GM23338 (cell line): ENCODE data around the gene RPL31. TPM values are rescaled to one million over a fixed set of nuclear protein-coding genes. Genes with fewer than 3 reads are reported as not detected.

ENCODE experiments used
- ATAC-seq: fragments of 200-7000 bp; cut with Tn5 transposase; 3 replicates; pipeline ENCODE4 v1.9.1; 2020
- DNase-seq: peaks from one replicate; pipeline ENCODE4 v3.0.0-alpha.2; 2015; ENCODE audit warnings: low spot score
- H2AFZ ChIP-seq: fragments of 200-600 bp; sonication (generic); 2 replicates; pipeline ENCODE4 v1.8.0; 2016; ENCODE audit warnings: antibody characterized with exemption, mild to moderate bottlenecking, moderate library complexity
- H3F3A ChIP-seq: fragments of 200-600 bp; sonication (generic); replicated peaks from 2 replicates; pipeline ENCODE4 v1.8.0; 2017; ENCODE audit warnings: antibody characterized with exemption, mixed run types, low read depth
- H3K27ac ChIP-seq: fragments of 200-600 bp; sonication (generic); 2 replicates; pipeline ENCODE4 v1.6.1; 2016; ENCODE audit warnings: low read depth
- H3K27me3 ChIP-seq: fragments of 200-600 bp; sonication (generic); 2 replicates; pipeline ENCODE4 v1.8.0; 2016; ENCODE audit warnings: mild to moderate bottlenecking, mixed run types, moderate library complexity; ENCODE audit not compliant: insufficient read depth
- H3K36me3 ChIP-seq: fragments of 200-600 bp; sonication (generic); 2 replicates; pipeline ENCODE4 v1.8.0; 2016; ENCODE audit warnings: mild to moderate bottlenecking; ENCODE audit not compliant: insufficient read depth
- H3K4me1 ChIP-seq: fragments of 200-600 bp; sonication (generic); 2 replicates; pipeline ENCODE4 v1.8.0; 2016; ENCODE audit warnings: mild to moderate bottlenecking, moderate library complexity; ENCODE audit not compliant: insufficient read depth
- H3K4me2 ChIP-seq: fragments of 200-600 bp; sonication (generic); 2 replicates; pipeline ENCODE4 v1.7.1; 2017; ENCODE audit warnings: mixed run types
- H3K4me3 ChIP-seq: fragments of 200-600 bp; sonication (generic); 2 replicates; pipeline ENCODE4 v1.6.1; 2016; ENCODE audit warnings: mixed run types
- H3K79me2 ChIP-seq: fragments of 200-600 bp; sonication (generic); replicated peaks from 2 replicates; pipeline ENCODE4 v1.8.0; 2017; ENCODE audit warnings: mild to moderate bottlenecking; ENCODE audit not compliant: insufficient read depth
- H3K9me2 ChIP-seq: fragments of 200-600 bp; sonication (generic); 2 replicates; pipeline ENCODE4 v1.8.0; 2017; ENCODE audit not compliant: insufficient read depth
- H4K20me1 ChIP-seq: fragments of 200-600 bp; sonication (generic); replicated peaks from 2 replicates; pipeline ENCODE4 v1.8.0; 2017; ENCODE audit warnings: mild to moderate bottlenecking; ENCODE audit not compliant: insufficient read depth
- H3K27ac Mint-ChIP-seq: 2 replicates; pipeline ENCODE4 v1.8.0; 2020; ENCODE audit warnings: inconsistent platforms, mild to moderate bottlenecking, moderate library complexity, mixed read lengths
- H3K27me3 Mint-ChIP-seq: 3 replicates; pipeline ENCODE4 v1.8.0; 2022; ENCODE audit warnings: low read depth, mild to moderate bottlenecking, moderate library complexity, mixed read lengths, inconsistent platforms; ENCODE audit not compliant: insufficient read depth, poor library complexity
- H3K36me3 Mint-ChIP-seq: 3 replicates; pipeline ENCODE4 v1.8.0; 2021; ENCODE audit warnings: low read depth, mild to moderate bottlenecking, inconsistent platforms, moderate library complexity, mixed read lengths
- H3K4me1 Mint-ChIP-seq: 3 replicates; pipeline ENCODE4 v1.8.0; 2020; ENCODE audit warnings: mild to moderate bottlenecking, inconsistent platforms, mixed read lengths
- H3K4me3 Mint-ChIP-seq: 3 replicates; pipeline ENCODE4 v1.8.0; 2021; ENCODE audit warnings: moderate library complexity, mild to moderate bottlenecking, inconsistent platforms, mixed read lengths
- H3K9me3 Mint-ChIP-seq: 3 replicates; pipeline ENCODE4 v1.8.0; 2020; ENCODE audit warnings: moderate library complexity, mild to moderate bottlenecking, inconsistent platforms, mixed read lengths
- CREB1 ChIP-seq: fragments of 250-450 bp; sonication (Bioruptor Pico); IDR thresholded peaks from 2 replicates; pipeline ENCODE4 v1.5.0; 2020; ENCODE audit warnings: low read depth, mild to moderate bottlenecking, moderate library complexity
- EZH2 ChIP-seq: fragments of 200-600 bp; sonication (generic); IDR thresholded peaks from one replicate; pipeline ENCODE4 v1.8.0; 2017; ENCODE audit warnings: antibody characterized with exemption, mild to moderate bottlenecking, low read depth; ENCODE audit not compliant: unreplicated experiment
- EZH2phosphoT487 ChIP-seq: fragments of 200-600 bp; sonication (generic); IDR thresholded peaks from one replicate; pipeline ENCODE4 v1.8.1; 2018; ENCODE audit warnings: antibody characterized with exemption; ENCODE audit not compliant: unreplicated experiment
- JUNB ChIP-seq: IDR thresholded peaks from one replicate; pipeline ENCODE4 v1.6.1; 2016; ENCODE audit warnings: antibody characterized with exemption; ENCODE audit not compliant: unreplicated experiment
- NANOG ChIP-seq: IDR thresholded peaks from 2 replicates; pipeline ENCODE4 v1.6.1; 2016; ENCODE audit warnings: antibody characterized with exemption, borderline replicate concordance
- POLR2AphosphoS5 ChIP-seq: IDR thresholded peaks from 2 replicates; pipeline ENCODE4 v1.6.1; 2016; ENCODE audit warnings: antibody characterized with exemption, low read depth
- ZNF114 ChIP-seq: fragments of 250-450 bp; sonication (Bioruptor Pico); IDR thresholded peaks from 2 replicates; pipeline ENCODE4 v1.5.0; 2020; ENCODE audit warnings: mild to moderate bottlenecking, moderate library complexity
- ZNF331 ChIP-seq: fragments of 250-450 bp; sonication (Bioruptor Pico); IDR thresholded peaks from 2 replicates; pipeline ENCODE4 v1.5.0; 2020; ENCODE audit warnings: low read depth, mild to moderate bottlenecking, moderate library complexity
- polyA plus RNA-seq: library from polyadenylated mRNA; unstranded; fragments of >200 nt; fragmentation: Nextera tagmentation; extraction: Ambion mirVana; gene quantifications from 2 replicates; pipeline ENCODE4 v1.2.1, GENCODE V29; 2016
- total RNA-seq: library from RNA; depleted of rRNA; stranded (reverse); fragments of >200 nt; shearing (Covaris generic); gene quantifications from 2 replicates; pipeline ENCODE4 v1.2.3, GENCODE V29; 2014
- TF ChIP-seq, protein P1 (sequence below): IDR thresholded peaks from one replicate; pipeline ENCODE4 v1.6.1; 2018; ENCODE audit warnings: antibody characterized with exemption; ENCODE audit not compliant: unreplicated experiment
- TF ChIP-seq, protein P2 (sequence below): IDR thresholded peaks from 2 replicates; pipeline ENCODE4 v1.6.1; 2016; ENCODE audit warnings: antibody characterized with exemption

RPL31 gene
- total and polyA plus RNA-seq, 2 experiments from 2014 or later, result 819 to 3,213 TPM

DNA sequence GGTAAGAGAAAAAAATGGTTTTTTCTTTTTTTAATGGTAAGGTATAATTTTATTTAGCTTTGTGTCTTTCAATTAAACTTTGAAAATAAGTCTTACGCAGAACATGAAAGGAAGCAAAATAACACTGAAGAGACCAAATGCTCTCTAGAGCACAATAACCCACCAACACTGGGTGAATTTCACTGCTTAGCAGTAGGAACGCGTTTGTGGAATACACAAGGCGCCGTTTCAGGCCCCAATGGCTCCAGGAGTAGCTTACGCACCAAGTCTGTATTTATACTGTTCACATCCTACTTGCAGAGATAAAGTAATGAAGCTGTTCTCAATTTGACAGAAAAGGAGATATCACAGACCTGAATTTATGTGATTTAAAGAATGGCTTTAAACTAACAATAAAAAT, 23.5 kb downstream of the RPL31 start (continued):
- no peak for TF ChIP-seq CREB1 (CRISPR knock-in tag)
- TF ChIP-seq, protein P1, sequence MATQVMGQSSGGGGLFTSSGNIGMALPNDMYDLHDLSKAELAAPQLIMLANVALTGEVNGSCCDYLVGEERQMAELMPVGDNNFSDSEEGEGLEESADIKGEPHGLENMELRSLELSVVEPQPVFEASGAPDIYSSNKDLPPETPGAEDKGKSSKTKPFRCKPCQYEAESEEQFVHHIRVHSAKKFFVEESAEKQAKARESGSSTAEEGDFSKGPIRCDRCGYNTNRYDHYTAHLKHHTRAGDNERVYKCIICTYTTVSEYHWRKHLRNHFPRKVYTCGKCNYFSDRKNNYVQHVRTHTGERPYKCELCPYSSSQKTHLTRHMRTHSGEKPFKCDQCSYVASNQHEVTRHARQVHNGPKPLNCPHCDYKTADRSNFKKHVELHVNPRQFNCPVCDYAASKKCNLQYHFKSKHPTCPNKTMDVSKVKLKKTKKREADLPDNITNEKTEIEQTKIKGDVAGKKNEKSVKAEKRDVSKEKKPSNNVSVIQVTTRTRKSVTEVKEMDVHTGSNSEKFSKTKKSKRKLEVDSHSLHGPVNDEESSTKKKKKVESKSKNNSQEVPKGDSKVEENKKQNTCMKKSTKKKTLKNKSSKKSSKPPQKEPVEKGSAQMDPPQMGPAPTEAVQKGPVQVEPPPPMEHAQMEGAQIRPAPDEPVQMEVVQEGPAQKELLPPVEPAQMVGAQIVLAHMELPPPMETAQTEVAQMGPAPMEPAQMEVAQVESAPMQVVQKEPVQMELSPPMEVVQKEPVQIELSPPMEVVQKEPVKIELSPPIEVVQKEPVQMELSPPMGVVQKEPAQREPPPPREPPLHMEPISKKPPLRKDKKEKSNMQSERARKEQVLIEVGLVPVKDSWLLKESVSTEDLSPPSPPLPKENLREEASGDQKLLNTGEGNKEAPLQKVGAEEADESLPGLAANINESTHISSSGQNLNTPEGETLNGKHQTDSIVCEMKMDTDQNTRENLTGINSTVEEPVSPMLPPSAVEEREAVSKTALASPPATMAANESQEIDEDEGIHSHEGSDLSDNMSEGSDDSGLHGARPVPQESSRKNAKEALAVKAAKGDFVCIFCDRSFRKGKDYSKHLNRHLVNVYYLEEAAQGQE, result no peak

DNA sequence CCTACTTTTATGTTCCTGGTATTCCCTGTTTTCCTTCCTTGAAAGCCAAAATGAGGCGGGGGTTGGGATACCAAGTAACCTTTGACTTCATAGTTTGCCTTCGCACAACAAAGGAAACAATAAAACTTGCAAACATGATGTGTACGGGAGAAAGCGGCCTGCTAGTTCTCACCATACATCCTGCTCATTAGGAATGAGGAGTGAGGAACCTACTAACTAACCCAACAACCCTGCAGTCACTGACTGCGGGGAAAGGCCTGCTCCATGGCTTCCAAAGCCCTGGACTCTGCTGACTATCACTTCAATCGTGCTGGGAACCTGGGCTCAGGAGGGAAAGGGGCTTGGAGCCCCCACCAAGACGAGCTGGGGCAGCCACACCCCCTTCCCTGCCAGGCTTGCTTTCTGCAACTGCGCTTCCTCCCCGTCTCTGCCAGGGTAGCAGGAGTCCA, 24.2 kb downstream of the RPL31 start:
- Mint-ChIP-seq H3K4me3 (peak overlapping the region; percentile 12; the same call in 1 of the 3 replicates), H3K27ac (peak overlapping the region; percentile 44; the same call in 1 of the 2 replicates), H3K4me1 (peaks cover 16% of the 10 kb centered on the region), H3K36me3 (peaks cover 67% of the 10 kb centered on the region), H3K27me3 (peaks cover 3% of the 10 kb centered on the region), H3K9me3 (no peaks in the 10 kb centered on the region)
- Histone ChIP-seq H3K27me3 (no peaks in the 10 kb centered on the region), H3K9me2 (no peaks in the 10 kb centered on the region), H2AFZ (no peak overlapping the region), H3K4me1 (peaks cover 9% of the 10 kb centered on the region), H4K20me1 (peaks cover 7% of the 10 kb centered on the region), H3F3A (0 out of 2 replicates have a peak, but pooled peaks cover 3% of the 10 kb centered on the region), H3K79me2 (no peaks in the 10 kb centered on the region; the same call in 1 of the 2 replicates), H3K4me2 (peak overlapping the region; percentile 29; the same call in 1 of the 2 replicates), H3K4me3 (no peak overlapping the region), H3K27ac (peak overlapping the region; percentile 1; the same call in 1 of the 2 replicates), H3K36me3 (peaks cover 5% of the 10 kb centered on the region; the same call in 1 of the 2 replicates)
- DNase-seq, result no peak
- ATAC-seq, result peak; percentile 82
- TF ChIP-seq JUNB (no peak), EZH2 (no peak), ZNF114 (no peak), POLR2AphosphoS5 (no peak), ZNF331 (no peak), EZH2phosphoT487 (no peak), CREB1 (CRISPR knock-in tag) (no peak), NANOG (no peak)
- TF ChIP-seq, protein P1, result no peak
- TF ChIP-seq, protein P2, sequence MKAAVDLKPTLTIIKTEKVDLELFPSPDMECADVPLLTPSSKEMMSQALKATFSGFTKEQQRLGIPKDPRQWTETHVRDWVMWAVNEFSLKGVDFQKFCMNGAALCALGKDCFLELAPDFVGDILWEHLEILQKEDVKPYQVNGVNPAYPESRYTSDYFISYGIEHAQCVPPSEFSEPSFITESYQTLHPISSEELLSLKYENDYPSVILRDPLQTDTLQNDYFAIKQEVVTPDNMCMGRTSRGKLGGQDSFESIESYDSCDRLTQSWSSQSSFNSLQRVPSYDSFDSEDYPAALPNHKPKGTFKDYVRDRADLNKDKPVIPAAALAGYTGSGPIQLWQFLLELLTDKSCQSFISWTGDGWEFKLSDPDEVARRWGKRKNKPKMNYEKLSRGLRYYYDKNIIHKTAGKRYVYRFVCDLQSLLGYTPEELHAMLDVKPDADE, result no peak
